Measurements from ENCODE around the gene UACA. TPM values are rescaled to one million over a fixed set of nuclear protein-coding genes. Genes with fewer than 3 reads are reported as not detected.

The UACA gene
- total and polyA plus RNA-seq, 2 of the 8 experiments (the other 6 are each of a cell fraction or from before 2014, with no cell fraction given) = 28.6 to 38.9 TPM

GRCh38 chr15:70777170-70777926 is 14.0 kb upstream of the UACA start:
- H3K79me1 ChIP-seq (ENCODE audit: low read depth, low read length) = no peaks in the 10 kb centered on the region
- 92% methylated on average over 7 of the region's 7 CpGs; no CpG with 5 or more reads in 1 of the 2 experiments for WGBS, 2 experiments (ENCODE audit: extremely low coverage in 1 of 2, insufficient coverage in 1 of 2, insufficient read length in 1 of 2, insufficient replicate concordance in 2 of 2, low coverage in 1 of 2, low lambda C conversion rate in 2 of 2, missing lambda C conversion rate in 1 of 2)
- ChIA-PET CTCF (ENCODE audit: partially characterized antibody) (interaction anchor here (4.8 kb wide), 1 partner anchor 35 kb away, joined by 18 read pairs; no protein-coding TSS in a partner anchor), POLR2A (ENCODE audit: partially characterized antibody) (no interaction called here)
- H3K79me2 ChIP-seq (ENCODE audit: control insufficient read depth in 1 of 2, insufficient read depth in 2 of 2, low read length in 2 of 2) = no peaks in the 10 kb centered on the region
- H2BK5ac ChIP-seq (ENCODE audit: low read depth, low read length) = no peak overlapping the region
- no peak overlapping the region for H2BK120ac ChIP-seq (replicated peaks; ENCODE audit: low read depth, low read length)
- H3K56ac ChIP-seq (replicated peaks; ENCODE audit: insufficient read length, low read depth, low read length) = no peak overlapping the region
- no peaks in the 10 kb centered on the region for H4K20me1 ChIP-seq (replicated peaks in 1 of 2; ENCODE audit: control insufficient read depth in 1 of 2, insufficient read depth in 2 of 2, low read length in 2 of 2)
- no peak overlapping the region for H2BK20ac ChIP-seq (ENCODE audit: low read length)
- no peaks in the 10 kb centered on the region for H3K27me3 ChIP-seq (replicated peaks in 1 of 4; ENCODE audit: control insufficient read depth in 3 of 4, extremely low read depth in 1 of 4, insufficient read depth in 3 of 4, low read length in 3 of 4)
- H3K36me3 ChIP-seq (ENCODE audit: control insufficient read depth in 2 of 4, insufficient read depth in 4 of 4, low read length in 3 of 4) = no peaks in the 10 kb centered on the region
- H4K91ac ChIP-seq (replicated peaks; ENCODE audit: insufficient read length, low read length) = no peak overlapping the region
- no peak overlapping the region for H2BK15ac ChIP-seq (ENCODE audit: low read length)
- FAIRE-seq (no peak), DNase-seq (ENCODE audit: low read depth in 1 of 2, low spot score in 2 of 2) (peak in 1 of 2 experiments; percentile 8)
- H2AK5ac ChIP-seq (ENCODE audit: low read depth, low read length) = no peak overlapping the region
- no peak overlapping the region for H2AFZ ChIP-seq (ENCODE audit: low read length)
- H3K4me1 ChIP-seq (replicated peaks in 1 of 4; ENCODE audit: control insufficient read depth in 3 of 4, insufficient read depth in 4 of 4, low read length in 3 of 4) = no peaks in the 10 kb centered on the region
- no peak overlapping the region for H3K18ac ChIP-seq (ENCODE audit: extremely low read depth, low read length)
- H3K14ac ChIP-seq (ENCODE audit: insufficient read length) = no peak overlapping the region
- no peak overlapping the region for H3K23ac ChIP-seq (ENCODE audit: insufficient read length)
- no peak overlapping the region for H3K4ac ChIP-seq (replicated peaks; ENCODE audit: insufficient read length, low read depth, low read length)
- no peak overlapping the region for H3K4me3 ChIP-seq (ENCODE audit: extremely low read depth in 1 of 4, insufficient read depth in 2 of 4, low read depth in 3 of 4, low read length in 4 of 4)
- no peak overlapping the region for H3K9ac ChIP-seq (replicated peaks in 1 of 4; ENCODE audit: extremely low read depth in 1 of 4, low read depth in 3 of 4, low read length in 3 of 4)
- H3K9me3 ChIP-seq (ENCODE audit: insufficient read depth in 2 of 2, low read depth in 1 of 2, low read length in 1 of 2) = no peaks in the 10 kb centered on the region
- no peaks in the 10 kb centered on the region; the same call in 1 of the 2 replicates for H3K23me2 ChIP-seq (ENCODE audit: low read depth, low read length)
- H3K4me2 ChIP-seq (ENCODE audit: insufficient read depth in 1 of 2, low read depth in 2 of 2, low read length in 2 of 2) = no peak overlapping the region
- H4K8ac ChIP-seq (ENCODE audit: extremely low read depth, insufficient read depth, low read length) = no peak overlapping the region
- no peak overlapping the region for H2BK12ac ChIP-seq (ENCODE audit: low read depth, low read length)
- no peak overlapping the region for H3K27ac ChIP-seq (ENCODE audit: low read depth, low read length)
- no peak overlapping the region for H4K5ac ChIP-seq (ENCODE audit: insufficient read length, low read depth, low read length)
- no peak for TF ChIP-seq SP4 (IDR thresholded peaks at IDR 0.05; ENCODE audit: low read length)
- TF ChIP-seq, protein P1, sequence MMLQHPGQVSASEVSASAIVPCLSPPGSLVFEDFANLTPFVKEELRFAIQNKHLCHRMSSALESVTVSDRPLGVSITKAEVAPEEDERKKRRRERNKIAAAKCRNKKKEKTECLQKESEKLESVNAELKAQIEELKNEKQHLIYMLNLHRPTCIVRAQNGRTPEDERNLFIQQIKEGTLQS (IDR thresholded peaks at IDR 0.05; ENCODE audit: insufficient read depth, low read depth, low read length) = no peak
